Fibroblast of the aortic adventitia (primary cell): ENCODE data around the gene SFI1. TPM values are rescaled to one million over a fixed set of nuclear protein-coding genes. Genes with fewer than 3 reads are reported as not detected.

Source experiments
- DNase-seq: peaks from one replicate; pipeline ENCODE4 v3.0.0-alpha.2; 2010; ENCODE audit warnings: low read depth
- H3K4me3 ChIP-seq: 2 replicates; pipeline ENCODE4 v1.5.1; 2011; ENCODE audit warnings: low read depth, mild to moderate bottlenecking, control low read depth, low read length, moderate library complexity
- total RNA-seq: library from RNA; depleted of rRNA; stranded (reverse); fragments of >200 nt; gene quantifications from 2 replicates; pipeline ENCODE4 v1.2.3, GENCODE V29; 2012; ENCODE audit warnings: low replicate concordance
- TF ChIP-seq, protein P1 (sequence below): IDR thresholded peaks from 2 replicates; pipeline ENCODE4 v1.5.1; 2011; ENCODE audit warnings: mild to moderate bottlenecking, low read length, control low read depth, inconsistent platforms; ENCODE audit not compliant: insufficient read depth

SFI1 gene
- total RNA-seq, 1 donor: 19.9 TPM

DNA sequence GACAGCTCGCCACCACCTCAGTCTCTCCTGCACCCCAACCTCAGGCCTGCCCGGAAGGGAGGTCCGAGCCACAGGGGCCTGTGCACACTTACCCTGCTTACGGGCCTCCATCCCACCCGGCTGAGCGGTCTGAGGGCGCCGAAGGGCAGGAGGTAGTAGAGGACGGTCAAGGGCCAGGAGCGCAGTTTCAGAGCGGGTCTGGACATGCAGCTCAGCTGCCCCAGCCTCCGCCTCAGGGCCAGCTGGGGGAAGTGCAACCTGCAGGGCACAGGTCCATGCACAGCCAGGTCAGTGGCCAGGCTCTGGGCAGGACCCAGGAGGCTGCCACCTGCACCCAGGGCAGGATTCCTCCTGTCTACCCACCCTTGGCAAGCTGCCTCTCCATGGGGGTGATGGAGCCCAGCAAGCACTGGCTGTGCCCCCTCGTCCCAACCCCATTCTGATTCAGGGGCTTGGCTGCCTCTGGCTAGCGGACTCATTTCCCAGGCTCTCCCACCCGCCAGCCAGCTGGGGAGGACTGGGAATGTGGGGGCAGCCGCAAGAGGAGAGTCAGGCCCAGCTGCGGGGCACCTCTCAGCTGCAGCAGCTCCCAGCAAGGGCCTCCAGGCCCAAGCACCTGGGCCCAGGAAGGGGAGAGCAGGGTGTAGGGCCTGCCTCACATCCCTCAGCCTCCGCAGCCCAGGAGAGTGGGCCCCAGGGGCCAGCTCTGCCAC is 127.4 kb downstream of the SFI1 start:
- no peak for DNase-seq
- TF ChIP-seq, protein P1, sequence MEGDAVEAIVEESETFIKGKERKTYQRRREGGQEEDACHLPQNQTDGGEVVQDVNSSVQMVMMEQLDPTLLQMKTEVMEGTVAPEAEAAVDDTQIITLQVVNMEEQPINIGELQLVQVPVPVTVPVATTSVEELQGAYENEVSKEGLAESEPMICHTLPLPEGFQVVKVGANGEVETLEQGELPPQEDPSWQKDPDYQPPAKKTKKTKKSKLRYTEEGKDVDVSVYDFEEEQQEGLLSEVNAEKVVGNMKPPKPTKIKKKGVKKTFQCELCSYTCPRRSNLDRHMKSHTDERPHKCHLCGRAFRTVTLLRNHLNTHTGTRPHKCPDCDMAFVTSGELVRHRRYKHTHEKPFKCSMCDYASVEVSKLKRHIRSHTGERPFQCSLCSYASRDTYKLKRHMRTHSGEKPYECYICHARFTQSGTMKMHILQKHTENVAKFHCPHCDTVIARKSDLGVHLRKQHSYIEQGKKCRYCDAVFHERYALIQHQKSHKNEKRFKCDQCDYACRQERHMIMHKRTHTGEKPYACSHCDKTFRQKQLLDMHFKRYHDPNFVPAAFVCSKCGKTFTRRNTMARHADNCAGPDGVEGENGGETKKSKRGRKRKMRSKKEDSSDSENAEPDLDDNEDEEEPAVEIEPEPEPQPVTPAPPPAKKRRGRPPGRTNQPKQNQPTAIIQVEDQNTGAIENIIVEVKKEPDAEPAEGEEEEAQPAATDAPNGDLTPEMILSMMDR: no peak
- H3K4me3 ChIP-seq: no peak overlapping the region

DNA sequence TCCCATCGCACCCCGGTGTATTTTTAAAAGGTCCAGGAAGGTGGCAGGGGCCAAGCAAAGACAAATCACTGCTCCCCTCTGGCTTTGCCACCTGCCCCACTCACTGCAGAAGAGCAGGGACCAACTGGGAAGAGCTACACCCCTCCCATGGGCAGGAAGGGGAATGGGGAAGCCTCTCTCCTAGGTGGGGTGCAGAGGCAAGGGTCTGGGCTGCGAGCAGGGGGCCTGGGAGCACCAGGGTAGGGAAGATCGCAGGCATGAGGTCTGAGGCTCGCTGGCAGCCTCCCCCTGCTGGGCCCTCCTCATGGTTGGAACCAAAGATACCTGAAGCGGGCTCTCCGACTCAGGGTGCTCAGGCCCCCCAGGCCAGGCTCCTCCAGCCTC is 128.9 kb downstream of the SFI1 start:
- DNase-seq: no peak
- TF ChIP-seq, protein P1: no peak
- H3K4me3 ChIP-seq: peak overlapping the region; percentile 37

DNA sequence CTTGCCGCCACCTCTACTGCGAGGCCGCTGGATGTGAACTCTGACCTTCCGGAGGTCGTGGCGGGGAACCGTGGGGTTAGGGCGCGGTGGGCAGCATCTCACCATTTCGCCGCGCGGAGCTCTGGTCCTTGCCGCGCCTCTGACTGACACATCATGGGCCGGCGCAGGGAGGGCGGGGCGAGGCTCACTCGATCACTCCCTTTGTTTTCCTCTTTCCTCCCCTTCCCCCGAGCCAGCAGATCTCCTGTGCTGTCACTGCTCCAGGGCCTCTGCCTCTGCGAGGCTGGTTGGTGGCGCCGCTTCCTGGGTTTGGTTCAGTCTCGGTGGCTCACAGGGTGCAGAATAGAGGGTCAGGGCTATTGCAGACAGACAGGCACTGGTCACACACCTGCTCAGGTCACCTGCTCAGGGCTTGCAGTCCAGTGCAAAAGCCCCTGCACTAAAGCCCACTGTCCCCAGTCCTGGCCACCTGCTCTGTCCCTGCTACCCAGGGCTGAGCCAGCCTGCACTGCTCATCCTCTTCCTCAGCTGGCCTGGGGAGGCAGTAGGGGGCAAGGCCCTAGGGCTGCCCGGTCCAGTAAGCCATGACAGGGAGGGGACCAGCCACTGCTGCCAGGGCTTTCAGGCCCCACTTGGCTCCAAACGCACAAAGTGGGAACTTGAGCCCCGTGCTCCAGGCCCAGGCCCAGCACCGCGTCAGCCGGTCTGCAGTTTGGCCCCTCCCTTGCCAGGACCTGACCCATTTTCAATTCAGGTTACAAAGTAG is 129.5 kb downstream of the SFI1 start:
- peak; percentile 43 for DNase-seq
- H3K4me3 ChIP-seq: peak overlapping the region; percentile 37
- TF ChIP-seq, protein P1: no peak

DNA sequence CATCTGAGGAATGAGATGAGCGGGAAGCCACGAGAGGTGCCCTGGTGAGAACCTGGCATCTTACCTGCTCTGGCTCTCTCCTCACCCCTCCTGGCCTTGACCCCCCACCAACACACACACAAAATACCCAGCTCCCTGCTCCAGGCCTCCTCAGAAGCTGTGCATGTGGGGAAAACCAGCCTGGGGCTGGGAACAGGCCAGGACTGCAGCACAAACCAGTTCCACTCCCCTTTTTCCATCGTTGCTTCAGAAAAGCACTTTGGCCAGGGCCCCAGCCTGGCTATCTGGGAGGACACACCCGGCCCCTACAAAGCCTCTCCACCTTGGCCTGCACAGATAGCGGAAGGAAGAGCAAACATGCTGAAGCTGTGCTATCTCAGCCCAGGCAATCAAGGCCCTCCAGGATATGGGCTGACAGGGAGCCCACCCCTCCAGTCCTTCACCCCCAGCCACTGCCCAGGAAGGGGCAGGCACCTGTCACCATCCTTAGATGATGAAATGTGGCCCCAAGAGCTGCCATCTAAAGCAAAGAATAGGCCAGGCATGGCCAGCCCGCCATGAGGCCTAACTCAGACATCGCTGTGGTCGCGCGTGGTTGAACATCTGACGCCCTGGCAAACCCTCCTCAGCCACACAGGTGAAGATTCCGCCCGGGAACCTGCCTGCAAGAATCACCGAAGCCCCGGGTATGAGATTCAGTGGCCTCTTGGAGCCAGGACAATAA is 130.3 kb downstream of the SFI1 start:
- DNase-seq: peak; percentile 71
- TF ChIP-seq, protein P1: no peak

DNA sequence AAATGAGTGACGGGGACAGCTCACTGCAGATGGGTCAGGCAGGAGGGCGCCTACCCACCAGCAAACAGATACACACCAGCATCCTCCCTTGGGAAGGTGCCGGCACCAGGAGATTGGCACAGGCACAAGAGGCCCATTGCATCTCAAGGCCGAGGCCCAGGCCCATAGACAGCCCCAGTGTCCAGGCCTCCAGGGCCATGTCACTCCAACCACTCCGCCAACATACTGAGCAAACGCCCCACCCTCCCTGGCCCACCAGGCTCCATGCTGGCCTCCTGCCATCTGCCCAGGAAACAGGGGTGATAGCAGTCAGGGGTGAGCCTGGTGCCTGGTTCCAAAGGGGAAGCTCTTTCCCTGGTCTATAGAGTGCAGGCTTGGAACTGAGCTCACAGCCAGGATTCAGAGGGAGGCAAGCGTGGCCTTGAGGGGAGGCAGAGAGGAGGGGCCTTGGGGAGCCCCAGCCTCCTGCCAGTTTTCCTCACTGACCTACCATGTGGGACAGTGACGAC is 130.9 kb downstream of the SFI1 start:
- H3K4me3 ChIP-seq: no peak overlapping the region
- TF ChIP-seq, protein P1: no peak
- DNase-seq: no peak

More for the DNA sequence above, 130.3 kb downstream of the SFI1 start:
- H3K4me3 ChIP-seq: no peak overlapping the region

DNA sequence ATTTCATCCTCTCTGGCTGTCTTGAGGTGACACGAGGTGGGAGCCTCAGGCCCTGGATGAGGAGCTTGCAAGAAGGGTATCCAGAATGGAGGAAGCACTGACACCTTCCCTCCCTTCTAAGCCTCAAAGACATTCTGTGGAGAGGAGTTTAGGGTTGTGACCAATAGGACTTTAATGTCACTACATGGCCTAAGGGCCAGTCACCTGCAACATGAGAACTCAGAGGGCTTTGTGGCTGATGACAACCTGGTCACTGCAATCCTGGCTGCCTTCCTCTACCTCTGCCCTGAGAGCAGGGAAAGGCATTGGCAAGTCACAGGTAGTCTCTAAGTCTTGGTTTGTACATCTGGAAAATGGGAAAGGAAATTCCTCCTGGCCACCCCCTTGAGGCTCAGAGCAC is 132.0 kb downstream of the SFI1 start:
- TF ChIP-seq, protein P1: no peak
- no peak overlapping the region for H3K4me3 ChIP-seq
- DNase-seq: no peak
